Activated CD8-positive, alpha-beta T cell treated with anti-CD3 and anti-CD28 coated beads for 36 hours (primary cell): ENCODE results near the gene LYPD3. TPM values are rescaled to one million over a fixed set of nuclear protein-coding genes. Genes with fewer than 3 reads are reported as not detected.

Experiments
- ATAC-seq: fragments of 200-7000 bp; cut with Tn5 transposase; one replicate; pipeline ENCODE4 v1.10.0; 2021; ENCODE audit warnings: mild to moderate bottlenecking, moderate library complexity
- CTCF ChIA-PET: fragments of 350-600 bp; sonication (Branson Sonifier 250); formaldehyde crosslinking; loops from one replicate; lab custom pipeline; 2021; ENCODE audit warnings: antibody characterized with exemption; lab: Charles Lee
- POLR2A ChIA-PET: fragments of 350-600 bp; sonication (Branson Sonifier 250); formaldehyde crosslinking; loops from one replicate; lab custom pipeline; 2021; ENCODE audit warnings: antibody characterized with exemption; lab: Charles Lee
- DNase-seq: peaks from one replicate; pipeline ENCODE4 v3.0.0-alpha.2; 2020
- H3K27ac Mint-ChIP-seq: one replicate; pipeline ENCODE4 v1.8.0; 2021; ENCODE audit warnings: mild to moderate bottlenecking, mixed read lengths
- H3K27me3 Mint-ChIP-seq: one replicate; pipeline ENCODE4 v1.8.0; 2021; ENCODE audit warnings: mixed read lengths
- H3K36me3 Mint-ChIP-seq: one replicate; pipeline ENCODE4 v1.8.0; 2021; ENCODE audit warnings: low read depth, mixed read lengths
- H3K4me1 Mint-ChIP-seq: one replicate; pipeline ENCODE4 v1.8.0; 2021; ENCODE audit warnings: low read depth, mixed read lengths
- H3K4me3 Mint-ChIP-seq: one replicate; pipeline ENCODE4 v1.8.0; 2021; ENCODE audit warnings: mild to moderate bottlenecking, moderate library complexity, mixed read lengths
- H3K9me3 Mint-ChIP-seq: one replicate; pipeline ENCODE4 v1.8.0; 2021; ENCODE audit warnings: mixed read lengths
- intact Hi-C: fragments of 100-400 bp; cut with micrococcal nuclease; formaldehyde crosslinking; loops from one replicate; pipeline ENCODE4 v1.10.0; 2022
- total RNA-seq, 2 experiments: library from RNA; stranded (reverse); gene quantifications; one replicate each; pipeline ENCODE4 v1.2.3, GENCODE V29; 2021
- TF ChIP-seq, protein P1 (sequence below): fragments of 200-600 bp; IDR thresholded peaks from one replicate; pipeline ENCODE4 v1.8.0; 2022; ENCODE audit warnings: antibody characterized with exemption, mild to moderate bottlenecking

LYPD3 gene
- total RNA-seq, 2 experiments from 2014 or later: 4.4 to 4.9 TPM

DNA sequence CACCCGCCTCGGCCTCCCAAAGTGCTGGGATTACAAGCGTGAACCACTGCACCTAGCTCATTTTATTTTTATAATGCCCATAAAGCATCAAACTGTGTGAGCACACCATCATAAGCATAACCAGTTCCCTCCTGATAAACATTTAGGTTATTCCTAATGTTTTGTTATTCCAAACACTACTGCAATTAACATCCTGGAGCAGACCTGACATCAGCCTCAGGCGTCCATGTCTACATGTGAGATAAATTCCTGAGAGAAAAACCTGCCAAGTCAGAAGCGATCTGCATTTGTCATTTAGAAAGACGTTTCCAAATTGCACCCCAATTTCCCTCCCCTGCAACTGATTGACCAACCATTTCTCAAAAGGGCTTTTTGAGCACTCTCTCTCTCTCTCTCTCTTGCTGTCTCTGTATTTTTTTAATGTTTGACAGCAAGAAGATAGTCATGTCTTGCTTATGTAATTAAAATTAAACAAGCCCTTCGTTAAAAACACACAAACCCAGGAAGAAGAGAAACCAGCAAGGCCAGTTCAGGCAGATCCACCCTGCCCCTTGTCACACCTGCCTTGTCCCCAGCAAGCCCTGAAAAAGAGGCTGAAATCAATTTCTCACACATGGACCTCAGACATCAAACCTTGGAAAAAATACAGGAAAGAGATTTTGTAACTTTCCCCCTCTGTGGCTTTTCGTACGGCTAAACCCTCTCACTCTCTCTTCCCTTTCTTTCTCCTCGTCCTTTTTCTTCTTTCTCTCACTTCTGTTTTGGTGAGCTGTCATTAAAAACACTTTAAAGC, 9.9 kb downstream of the LYPD3 start:
- ChIA-PET CTCF (interaction anchor here (1.9 to 5.9 kb wide), 2 partner anchors 8 to 64 kb away, joined by 6 to 44 read pairs; no protein-coding TSS in a partner anchor), POLR2A (interaction anchor here (1.7 kb wide), 1 partner anchor 64 kb away, joined by 4 read pairs; no protein-coding TSS in a partner anchor)
- TF ChIP-seq, protein P1, sequence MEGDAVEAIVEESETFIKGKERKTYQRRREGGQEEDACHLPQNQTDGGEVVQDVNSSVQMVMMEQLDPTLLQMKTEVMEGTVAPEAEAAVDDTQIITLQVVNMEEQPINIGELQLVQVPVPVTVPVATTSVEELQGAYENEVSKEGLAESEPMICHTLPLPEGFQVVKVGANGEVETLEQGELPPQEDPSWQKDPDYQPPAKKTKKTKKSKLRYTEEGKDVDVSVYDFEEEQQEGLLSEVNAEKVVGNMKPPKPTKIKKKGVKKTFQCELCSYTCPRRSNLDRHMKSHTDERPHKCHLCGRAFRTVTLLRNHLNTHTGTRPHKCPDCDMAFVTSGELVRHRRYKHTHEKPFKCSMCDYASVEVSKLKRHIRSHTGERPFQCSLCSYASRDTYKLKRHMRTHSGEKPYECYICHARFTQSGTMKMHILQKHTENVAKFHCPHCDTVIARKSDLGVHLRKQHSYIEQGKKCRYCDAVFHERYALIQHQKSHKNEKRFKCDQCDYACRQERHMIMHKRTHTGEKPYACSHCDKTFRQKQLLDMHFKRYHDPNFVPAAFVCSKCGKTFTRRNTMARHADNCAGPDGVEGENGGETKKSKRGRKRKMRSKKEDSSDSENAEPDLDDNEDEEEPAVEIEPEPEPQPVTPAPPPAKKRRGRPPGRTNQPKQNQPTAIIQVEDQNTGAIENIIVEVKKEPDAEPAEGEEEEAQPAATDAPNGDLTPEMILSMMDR: no peak
- Mint-ChIP-seq H3K27me3 (no peaks in the 10 kb centered on the region), H3K9me3 (peaks cover 5% of the 10 kb centered on the region), H3K4me1 (peaks cover 15% of the 10 kb centered on the region), H3K27ac (no peak overlapping the region), H3K4me3 (no peak overlapping the region), H3K36me3 (no peaks in the 10 kb centered on the region)
- intact Hi-C loops: no loop called here
- no peak for ATAC-seq
- DNase-seq: no peak

DNA sequence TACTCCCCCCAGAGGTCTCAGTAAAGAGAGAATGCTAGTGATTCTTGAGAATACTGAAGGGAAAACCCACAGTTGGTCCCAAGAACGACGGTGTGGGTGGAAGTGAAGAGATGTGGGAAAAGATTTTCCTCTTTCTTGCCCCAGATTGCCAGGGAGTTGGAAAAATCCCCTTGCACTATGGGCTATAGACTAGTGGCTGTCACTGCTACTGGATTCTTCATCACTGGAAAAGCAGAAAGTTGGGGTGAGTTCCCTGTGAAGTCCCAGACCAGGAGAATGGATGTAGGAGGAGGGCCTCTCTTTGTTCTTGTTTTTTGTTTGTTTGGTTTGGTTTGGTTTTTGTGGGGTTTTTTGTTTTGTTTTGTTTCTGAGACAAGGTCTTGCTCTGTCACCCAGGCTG, 11.4 kb downstream of the LYPD3 start:
- intact Hi-C loops: no loop called here
- H3K27me3 Mint-ChIP-seq: no peaks in the 10 kb centered on the region

DNA sequence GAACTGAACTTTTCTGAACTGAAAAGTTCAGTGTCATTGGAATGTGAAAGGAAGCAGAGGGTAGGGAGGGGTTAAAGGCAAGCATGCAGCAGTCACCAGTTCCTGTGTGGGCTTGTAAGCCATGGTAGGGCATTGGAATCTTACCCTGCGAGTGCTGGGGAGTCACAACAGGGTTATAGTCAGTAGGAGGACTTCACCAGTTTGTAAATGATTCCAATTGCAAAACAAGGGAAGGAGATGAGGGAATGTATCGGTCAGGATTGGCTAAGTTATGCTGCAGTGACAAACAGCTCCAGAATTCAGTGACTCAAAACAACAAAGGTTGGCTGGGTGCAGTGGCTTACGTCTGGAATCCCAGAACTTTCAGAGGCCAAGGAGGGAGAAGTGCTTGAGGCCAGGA, 12.8 kb downstream of the LYPD3 start:
- ChIA-PET POLR2A (no interaction called here), CTCF (interaction anchor here (0.6 to 1.0 kb wide), 2 partner anchors 67 to 886 kb away, joined by 3 read pairs; no protein-coding TSS in a partner anchor)
- TF ChIP-seq, protein P1: no peak
- ATAC-seq (no peak), DNase-seq (no peak)
- no peak overlapping the region for H3K27ac Mint-ChIP-seq
- no peaks in the 10 kb centered on the region for H3K36me3 Mint-ChIP-seq
- H3K4me3 Mint-ChIP-seq: no peak overlapping the region
- intact Hi-C loops: no loop called here
- H3K4me1 Mint-ChIP-seq: peaks cover 12% of the 10 kb centered on the region
- no peaks in the 10 kb centered on the region for H3K27me3 Mint-ChIP-seq
- H3K9me3 Mint-ChIP-seq: peaks cover 5% of the 10 kb centered on the region

More for the DNA sequence above, 11.4 kb downstream of the LYPD3 start:
- CTCF ChIA-PET: interaction anchor here (1.1 to 1.9 kb wide), 2 partner anchors 9 to 65 kb away, joined by 3 to 6 read pairs; no protein-coding TSS in a partner anchor
- no peaks in the 10 kb centered on the region for H3K36me3 Mint-ChIP-seq
- TF ChIP-seq, protein P1: no peak
- POLR2A ChIA-PET: no interaction called here
- H3K4me3 Mint-ChIP-seq: no peak overlapping the region
- peaks cover 5% of the 10 kb centered on the region for H3K9me3 Mint-ChIP-seq
- no peak for DNase-seq
- no peak overlapping the region for H3K27ac Mint-ChIP-seq
- ATAC-seq: no peak
- peaks cover 15% of the 10 kb centered on the region for H3K4me1 Mint-ChIP-seq

DNA sequence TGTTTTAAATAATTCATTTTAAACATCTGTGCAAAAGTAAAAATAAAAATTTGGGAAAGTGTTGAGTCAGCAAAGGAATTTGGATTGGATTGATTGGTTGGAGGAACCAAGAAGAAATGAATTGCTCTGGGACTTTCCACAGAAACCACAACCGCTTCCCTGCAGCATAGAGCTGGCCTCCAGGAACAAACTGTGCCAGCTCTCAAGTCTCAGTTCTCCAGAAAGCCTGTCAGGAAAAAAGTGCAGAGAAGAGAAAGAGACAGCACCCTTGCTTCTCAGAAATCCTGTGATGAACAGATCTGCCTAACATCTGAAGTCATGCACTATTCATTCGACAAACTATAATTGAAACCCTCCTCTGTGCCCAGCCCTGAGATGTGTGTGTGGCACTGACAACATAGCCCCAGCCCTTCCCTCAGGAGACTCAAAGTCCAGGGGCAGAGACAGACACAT, 14.8 kb downstream of the LYPD3 start:
- Mint-ChIP-seq H3K27ac (no peak overlapping the region), H3K4me3 (no peak overlapping the region), H3K9me3 (peaks cover 5% of the 10 kb centered on the region), H3K4me1 (peaks cover 16% of the 10 kb centered on the region), H3K36me3 (no peaks in the 10 kb centered on the region), H3K27me3 (no peaks in the 10 kb centered on the region)
- ChIA-PET CTCF (interaction anchor here (1.5 kb wide), 1 partner anchor 69 kb away, joined by 7 read pairs; no protein-coding TSS in a partner anchor), POLR2A (no interaction called here)
- intact Hi-C loops: no loop called here
- TF ChIP-seq, protein P1: no peak
- no peak for DNase-seq
- no peak for ATAC-seq
